Stimulated activated CD8-positive, alpha-beta memory T cell treated with anti-CD3 and anti-CD28 coated beads, Interleukin-15, amount 100 ng/mL, for 1 hour (primary cell): ENCODE results near the gene SUDS3.
A peak's percentile ranks its signal among the peaks of the same experiment; 100 is the strongest.
"Not testable (repeated sequence)": the region's sequence is repeated elsewhere in the genome, so short reads cannot be mapped to it uniquely, and the experiment has no call there.

Source experiments
- DNase-seq: peaks from one replicate; pipeline ENCODE4 v3.0.0-alpha.2; 2020; ENCODE audit warnings: low read depth

Gene SUDS3

GRCh38 chr12:118397708-118398440 is 21.5 kb downstream of the SUDS3 start:
- no peak for DNase-seq

DNA sequence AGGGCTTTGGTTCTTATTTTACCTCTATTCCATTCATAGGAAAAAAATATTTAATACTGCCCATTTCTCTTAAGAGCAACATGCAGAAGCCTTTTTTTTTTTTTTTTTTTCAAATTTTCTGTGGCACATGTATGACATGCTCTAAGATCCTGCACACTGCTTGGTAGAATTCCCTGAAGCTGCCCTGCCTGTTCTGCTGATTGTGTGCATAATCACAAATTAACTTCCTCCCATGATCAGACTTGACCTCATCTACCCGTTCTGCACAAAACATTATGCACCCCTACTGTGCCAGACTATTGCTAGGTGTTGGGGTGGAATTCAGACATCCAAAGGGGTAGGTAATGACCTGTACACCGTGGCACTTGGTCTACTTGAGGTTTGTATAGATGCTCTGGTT is 22.2 kb downstream of the SUDS3 start:
- no peak for DNase-seq

DNA sequence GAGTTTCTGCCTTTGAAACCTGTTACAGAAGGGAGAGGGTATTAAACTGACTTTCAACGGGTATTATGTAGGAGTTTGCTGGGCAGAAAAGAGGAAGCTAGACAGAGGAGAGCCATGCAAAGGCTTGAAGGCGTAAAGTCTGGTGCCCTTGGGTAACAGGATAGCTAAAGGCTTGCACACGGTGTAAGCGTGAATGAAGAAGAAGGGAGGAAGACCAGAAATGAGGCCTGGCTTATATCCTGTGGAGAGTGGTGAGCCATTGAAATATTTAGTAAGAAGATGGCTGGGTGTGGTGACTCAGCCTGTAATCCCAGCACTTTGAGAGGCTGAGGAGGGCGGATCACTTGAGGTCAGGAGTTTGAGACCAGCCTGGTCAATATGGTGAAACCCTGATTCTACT is 22.6 kb downstream of the SUDS3 start:
- DNase-seq: no peak

GRCh38 chr12:118402251-118402650 is 25.9 kb downstream of the SUDS3 start:
- DNase-seq: no peak

DNA sequence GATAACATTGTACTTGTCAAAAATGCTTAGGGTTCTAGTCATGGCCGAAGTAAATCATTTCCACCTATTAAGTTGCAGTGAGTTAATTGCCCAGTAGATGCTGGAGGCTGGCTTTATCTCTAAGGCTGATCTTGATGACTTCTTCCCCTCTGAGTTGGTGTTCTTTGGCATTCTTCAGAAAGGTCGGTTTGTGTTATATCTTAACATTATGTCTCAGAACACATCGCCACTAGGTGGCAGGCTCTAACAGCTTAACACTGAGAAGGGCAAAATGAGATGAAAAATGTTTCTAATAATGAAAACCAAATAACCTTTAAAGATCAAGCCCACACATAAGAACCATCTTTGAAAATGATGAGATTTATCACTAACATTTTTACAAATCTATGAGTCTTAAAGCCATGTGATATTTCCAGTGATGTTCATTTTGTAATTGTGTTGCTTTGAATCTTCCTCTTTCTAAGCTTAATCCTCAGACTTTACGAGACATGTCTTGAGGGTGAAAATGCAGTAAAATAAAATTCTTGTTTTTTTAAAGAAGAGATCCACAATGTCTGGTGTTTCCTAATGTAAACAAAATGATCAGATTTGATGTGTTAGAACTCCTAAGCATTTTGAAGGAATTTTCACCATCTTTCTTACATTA is 28.6 kb downstream of the SUDS3 start:
- DNase-seq: peak; percentile 29

DNA sequence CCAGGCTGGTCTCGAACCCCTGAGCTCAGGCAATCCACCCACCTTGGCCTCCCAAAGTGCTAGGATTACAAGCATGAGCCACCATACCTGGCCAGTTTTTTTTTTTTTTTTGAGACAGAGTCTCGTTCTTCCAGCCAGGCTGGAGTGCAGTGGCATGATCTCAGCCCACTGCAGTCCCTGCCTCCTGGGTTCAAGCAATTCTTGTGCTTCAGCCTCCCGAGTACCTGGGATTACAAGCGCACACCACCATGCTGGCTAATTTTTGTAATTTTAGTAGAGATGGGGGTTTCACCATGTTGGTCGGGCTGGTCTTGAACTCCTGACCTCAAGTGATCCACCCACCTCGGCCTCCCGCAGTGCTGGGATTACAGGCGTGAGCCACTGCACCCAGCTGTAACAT is 31.9 kb downstream of the SUDS3 start:
- DNase-seq: not testable (repeated sequence)

- no peak for DNase-seq
Measured at GRCh38 chr12:118409834-118410233, 33.5 kb downstream of the SUDS3 start.

GRCh38 chr12:118417942-118418341 is 41.6 kb downstream of the SUDS3 start:
- no peak for DNase-seq

- DNase-seq: no peak
Measured at GRCh38 chr12:118418385-118419057, 42.2 kb downstream of the SUDS3 start.

DNA sequence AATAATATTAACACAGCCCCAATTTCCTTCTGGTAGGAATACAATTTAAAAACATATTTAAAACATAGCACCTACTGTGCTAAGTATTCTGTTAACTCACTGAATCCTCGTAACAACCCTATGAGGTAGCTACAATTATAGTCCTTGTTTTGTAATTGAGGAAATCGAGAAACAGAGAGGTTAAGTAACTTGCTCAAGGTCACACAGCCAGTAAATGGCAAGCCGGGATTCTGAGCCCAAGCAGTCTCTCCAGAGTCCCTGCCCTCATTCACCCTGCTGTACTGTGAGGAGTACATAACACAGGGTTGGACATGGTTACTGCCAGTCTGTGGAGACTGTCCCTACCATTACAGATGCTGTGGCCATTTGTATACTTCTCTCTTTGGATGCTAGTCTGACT is 44.3 kb downstream of the SUDS3 start:
- DNase-seq: no peak

DNA sequence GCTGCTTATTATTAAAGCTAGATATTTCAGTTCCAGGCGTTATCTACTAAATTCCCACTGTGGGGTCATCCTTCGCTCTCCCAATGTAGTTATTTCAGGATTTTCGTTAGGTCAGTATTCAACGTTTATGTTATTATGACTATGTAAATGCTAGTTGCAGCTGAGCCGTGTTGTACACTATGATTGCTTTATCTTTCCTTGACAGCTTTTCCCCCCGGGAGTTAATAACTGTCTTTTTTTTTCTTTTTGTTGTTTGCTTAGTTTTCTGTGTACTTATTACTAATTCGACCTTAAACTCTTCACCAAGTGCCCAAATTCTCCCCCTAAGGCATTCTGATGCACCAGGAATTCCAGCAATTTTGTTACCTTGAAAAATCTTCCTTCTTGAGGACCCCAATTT is 48.5 kb downstream of the SUDS3 start:
- no peak for DNase-seq

DNA sequence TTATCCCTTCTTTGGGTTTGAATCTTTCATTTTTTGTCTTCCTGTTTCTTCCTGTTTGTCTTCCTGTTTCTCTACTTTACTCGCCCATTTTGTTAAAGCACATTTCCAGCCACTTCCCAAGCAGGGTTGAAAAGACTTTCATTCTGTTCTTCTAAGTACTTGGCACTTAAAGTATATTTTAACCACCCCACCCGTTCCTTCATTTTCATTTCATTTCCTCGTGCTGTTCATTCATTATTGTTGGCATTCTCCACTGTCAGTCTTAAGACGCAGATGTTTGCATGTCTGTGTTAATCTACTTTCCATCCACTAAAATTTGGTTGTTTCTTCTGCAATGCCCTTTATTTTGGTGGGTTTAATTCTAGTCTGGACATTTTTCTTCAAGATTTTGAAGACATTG is 49.0 kb downstream of the SUDS3 start:
- no peak for DNase-seq

- DNase-seq: no peak
Measured at GRCh38 chr12:118427819-118428218, 51.5 kb downstream of the SUDS3 start.

- no peak for DNase-seq
Measured at GRCh38 chr12:118428643-118429042, 52.3 kb downstream of the SUDS3 start.

DNA sequence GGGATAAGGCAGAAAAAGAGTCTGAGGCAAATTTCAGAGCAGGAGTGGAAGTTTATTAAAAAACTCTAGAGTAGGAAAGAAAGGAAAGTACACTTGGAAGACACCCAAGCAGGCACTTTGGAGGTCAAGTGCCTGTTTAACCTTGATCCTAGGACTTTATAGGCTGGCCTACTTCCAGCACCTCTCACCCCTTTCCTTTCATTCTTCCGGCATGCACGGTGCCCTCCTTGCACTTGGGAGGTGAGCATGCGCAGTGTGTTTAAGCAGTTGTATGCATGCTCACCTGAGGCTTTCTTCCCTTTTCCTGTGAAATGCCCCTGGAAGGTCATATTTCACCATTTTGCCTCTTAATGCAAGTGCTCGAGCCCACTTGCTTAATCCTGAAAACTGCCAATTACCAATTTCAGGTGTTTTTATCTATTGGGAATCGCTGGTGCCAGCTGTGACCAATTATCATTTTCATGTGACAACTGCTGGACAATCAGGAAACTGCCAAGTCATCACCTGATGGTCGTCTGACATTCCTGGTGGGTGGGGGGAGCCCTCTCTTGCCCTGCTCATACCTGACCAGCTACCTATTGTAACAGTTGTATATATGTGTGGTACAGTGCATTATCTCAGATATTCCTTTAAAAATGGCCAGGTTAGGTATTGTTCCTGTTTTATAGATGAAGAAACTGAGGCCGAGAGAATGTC is 53.5 kb downstream of the SUDS3 start:
- DNase-seq: no peak

GRCh38 chr12:118430516-118430915 is 54.2 kb downstream of the SUDS3 start:
- no peak for DNase-seq

DNA sequence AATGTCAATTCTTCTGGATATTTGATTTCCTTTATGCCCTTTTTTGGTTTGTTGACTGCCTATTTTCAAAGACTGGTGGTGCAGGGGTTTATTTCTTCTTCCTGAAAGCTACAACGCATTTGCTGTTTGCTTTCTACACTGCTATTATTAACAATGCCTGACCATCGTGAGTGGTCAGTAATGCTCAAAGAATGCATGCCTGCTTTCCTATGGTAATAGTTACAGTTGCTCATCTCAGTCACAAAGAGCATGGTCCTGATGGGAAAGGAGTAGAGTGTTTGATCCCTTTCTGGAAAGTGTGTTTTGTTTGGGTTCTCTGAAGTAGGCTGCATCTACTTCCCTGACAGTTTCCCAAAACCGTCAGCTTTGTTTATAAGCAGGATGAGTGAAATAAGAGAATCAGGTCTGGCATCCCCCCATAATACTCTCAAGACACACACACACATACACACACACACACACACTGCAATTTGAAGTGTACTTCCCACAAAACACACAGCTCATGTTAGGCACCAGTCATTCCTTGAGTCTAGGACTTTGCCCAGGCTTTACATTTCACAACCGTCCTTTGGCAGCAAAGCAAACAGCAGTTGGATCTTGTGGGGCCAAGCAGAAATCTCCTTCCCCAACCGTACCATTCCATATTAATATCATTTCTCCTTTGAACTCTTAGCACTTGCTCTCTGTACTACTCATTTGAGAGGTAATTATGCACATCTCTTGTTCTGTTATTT is 56.6 kb downstream of the SUDS3 start:
- no peak for DNase-seq

DNA sequence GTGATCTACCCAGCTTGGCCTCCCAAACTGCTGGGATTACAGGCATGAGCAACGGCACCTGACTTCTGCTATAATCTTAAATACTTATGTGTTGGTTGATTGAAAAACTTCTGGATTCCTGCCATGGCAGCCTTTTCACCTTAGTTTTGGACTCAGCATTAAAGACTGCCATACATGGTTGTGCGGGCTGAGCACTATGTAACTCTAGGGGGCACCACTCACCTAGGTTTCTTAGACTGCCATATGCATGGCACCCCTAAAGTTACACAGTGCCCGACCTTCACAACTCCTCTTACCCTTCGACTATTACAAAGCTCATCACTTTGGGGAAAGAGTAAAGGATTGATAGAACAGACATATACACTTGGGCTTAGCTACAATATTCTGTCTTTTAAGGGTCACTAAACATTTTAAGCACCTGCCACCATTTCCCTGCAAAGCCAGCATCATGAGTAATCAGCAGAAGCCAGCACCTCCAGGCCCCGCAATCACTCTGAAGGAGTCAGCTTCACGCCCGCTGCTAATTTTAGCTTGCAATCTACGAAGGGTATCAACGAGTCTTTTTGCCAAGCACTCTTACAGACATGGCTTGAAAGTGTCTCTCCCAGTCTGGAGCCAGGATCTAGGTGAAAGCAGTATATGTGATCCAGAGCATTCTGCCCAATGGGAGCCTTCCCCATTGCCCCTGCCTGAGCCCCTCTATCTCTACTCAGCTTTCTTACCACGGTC is 59.8 kb downstream of the SUDS3 start:
- DNase-seq: no peak

GRCh38 chr12:118436986-118437385 is 60.6 kb downstream of the SUDS3 start:
- no peak for DNase-seq

GRCh38 chr12:118439068-118439467 is 62.7 kb downstream of the SUDS3 start:
- DNase-seq: no peak

GRCh38 chr12:118446247-118446646 is 69.9 kb downstream of the SUDS3 start:
- no peak for DNase-seq
